ENCODE measurements around the gene PTPRD.

PTPRD gene

DNA sequence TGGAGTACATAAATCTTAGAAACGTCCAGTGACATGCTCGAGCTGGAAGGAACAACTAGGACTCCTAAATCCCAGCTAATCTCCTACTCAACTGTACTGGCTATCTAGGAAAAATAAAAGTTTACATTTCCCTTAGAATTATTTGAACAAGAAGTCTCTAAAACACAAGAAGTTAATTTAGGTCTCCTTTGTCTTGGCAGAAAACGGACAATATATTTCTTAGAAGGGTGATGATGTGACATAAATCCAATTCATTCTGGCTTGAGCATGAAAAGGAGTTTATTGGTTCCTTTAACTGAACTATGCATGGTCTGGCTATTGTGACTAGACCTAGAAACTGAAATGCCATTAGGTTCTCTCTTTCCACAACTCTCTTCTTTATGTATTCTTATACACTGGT lies 1571.0 kb downstream of the PTPRD start:
- no peak for TF ChIP-seq SIN3A (IDR thresholded peaks at IDR 0.05; ENCODE audit: borderline replicate concordance, insufficient read depth, low read length)
- no peak for TF ChIP-seq FOXP2 (optimal IDR thresholded peaks at IDR 0.05; ENCODE audit: borderline replicate concordance, extremely low read depth, extremely low read length, insufficient read depth)
- TF ChIP-seq, protein P1, sequence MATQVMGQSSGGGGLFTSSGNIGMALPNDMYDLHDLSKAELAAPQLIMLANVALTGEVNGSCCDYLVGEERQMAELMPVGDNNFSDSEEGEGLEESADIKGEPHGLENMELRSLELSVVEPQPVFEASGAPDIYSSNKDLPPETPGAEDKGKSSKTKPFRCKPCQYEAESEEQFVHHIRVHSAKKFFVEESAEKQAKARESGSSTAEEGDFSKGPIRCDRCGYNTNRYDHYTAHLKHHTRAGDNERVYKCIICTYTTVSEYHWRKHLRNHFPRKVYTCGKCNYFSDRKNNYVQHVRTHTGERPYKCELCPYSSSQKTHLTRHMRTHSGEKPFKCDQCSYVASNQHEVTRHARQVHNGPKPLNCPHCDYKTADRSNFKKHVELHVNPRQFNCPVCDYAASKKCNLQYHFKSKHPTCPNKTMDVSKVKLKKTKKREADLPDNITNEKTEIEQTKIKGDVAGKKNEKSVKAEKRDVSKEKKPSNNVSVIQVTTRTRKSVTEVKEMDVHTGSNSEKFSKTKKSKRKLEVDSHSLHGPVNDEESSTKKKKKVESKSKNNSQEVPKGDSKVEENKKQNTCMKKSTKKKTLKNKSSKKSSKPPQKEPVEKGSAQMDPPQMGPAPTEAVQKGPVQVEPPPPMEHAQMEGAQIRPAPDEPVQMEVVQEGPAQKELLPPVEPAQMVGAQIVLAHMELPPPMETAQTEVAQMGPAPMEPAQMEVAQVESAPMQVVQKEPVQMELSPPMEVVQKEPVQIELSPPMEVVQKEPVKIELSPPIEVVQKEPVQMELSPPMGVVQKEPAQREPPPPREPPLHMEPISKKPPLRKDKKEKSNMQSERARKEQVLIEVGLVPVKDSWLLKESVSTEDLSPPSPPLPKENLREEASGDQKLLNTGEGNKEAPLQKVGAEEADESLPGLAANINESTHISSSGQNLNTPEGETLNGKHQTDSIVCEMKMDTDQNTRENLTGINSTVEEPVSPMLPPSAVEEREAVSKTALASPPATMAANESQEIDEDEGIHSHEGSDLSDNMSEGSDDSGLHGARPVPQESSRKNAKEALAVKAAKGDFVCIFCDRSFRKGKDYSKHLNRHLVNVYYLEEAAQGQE (IDR thresholded peaks at IDR 0.05; ENCODE audit: insufficient read depth in 1 of 2, low read depth in 2 of 2, low read length in 2 of 2) = no peak

DNA sequence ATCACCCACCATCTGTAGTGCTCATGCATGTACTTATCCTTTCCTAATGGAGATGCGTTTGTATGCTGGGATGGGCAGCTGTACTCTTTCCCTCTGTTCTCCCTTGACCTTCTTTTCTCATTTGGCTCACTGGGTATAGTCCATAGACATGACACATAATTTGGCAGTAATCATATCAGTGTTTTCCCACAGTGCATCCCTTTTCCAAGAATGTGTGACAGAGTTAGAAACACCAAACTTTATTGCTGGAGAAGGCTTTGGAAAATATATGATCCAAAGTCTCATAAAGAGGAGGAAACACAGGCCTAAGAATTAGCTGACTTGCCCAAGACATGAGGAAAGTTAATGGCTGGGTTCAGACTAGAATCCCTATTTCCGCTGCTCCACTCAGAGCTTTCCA lies 1579.8 kb downstream of the PTPRD start:
- no peak for TF ChIP-seq POLR2AphosphoS5 (IDR thresholded peaks at IDR 0.05; ENCODE audit: low read depth, low read length)
- TF ChIP-seq, protein P1 (IDR thresholded peaks at IDR 0.05; ENCODE audit: insufficient read depth in 1 of 2, low read depth in 2 of 2, low read length in 2 of 2) = no peak
- no peak for TF ChIP-seq SIN3A (IDR thresholded peaks at IDR 0.05; ENCODE audit: borderline replicate concordance, insufficient read depth, low read length)
- TF ChIP-seq TAF1 (IDR thresholded peaks at IDR 0.05; ENCODE audit: borderline replicate concordance, insufficient read depth, low read length) = no peak
- TF ChIP-seq FOXP2 (optimal IDR thresholded peaks at IDR 0.05; ENCODE audit: borderline replicate concordance, extremely low read depth, extremely low read length, insufficient read depth) = no peak

- TF ChIP-seq SIN3A (IDR thresholded peaks at IDR 0.05; ENCODE audit: borderline replicate concordance, insufficient read depth, low read length) = no peak
These were observed 1596.2 kb downstream of the PTPRD start for GRCh38 chr9:9016597-9016996.

DNA sequence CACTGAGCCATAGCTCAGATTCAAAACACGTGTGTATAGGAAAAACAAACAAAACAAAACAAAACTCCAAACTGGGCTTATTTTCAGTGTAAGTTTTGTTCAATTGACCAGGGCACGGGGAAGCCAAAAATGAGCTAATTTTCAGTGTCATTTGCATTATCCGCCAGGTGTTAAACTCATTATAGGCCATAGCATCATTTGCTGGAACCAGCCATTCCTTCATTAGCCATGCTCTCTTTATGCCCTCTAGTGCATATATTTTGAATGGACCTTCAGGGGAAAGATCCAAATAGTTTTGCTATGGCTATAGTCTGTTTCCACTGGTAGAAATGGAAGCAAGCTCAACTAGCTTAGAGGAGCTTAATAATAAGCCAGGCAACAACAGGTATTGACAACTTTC lies 1608.0 kb downstream of the PTPRD start:
- no peak for TF ChIP-seq TAF1 (IDR thresholded peaks at IDR 0.05; ENCODE audit: borderline replicate concordance, insufficient read depth, low read length)
- TF ChIP-seq POLR2AphosphoS5 (IDR thresholded peaks at IDR 0.05; ENCODE audit: low read depth, low read length) = no peak
- TF ChIP-seq SIN3A (IDR thresholded peaks at IDR 0.05; ENCODE audit: borderline replicate concordance, insufficient read depth, low read length) = no peak
- TF ChIP-seq, protein P1 (IDR thresholded peaks at IDR 0.05; ENCODE audit: insufficient read depth in 1 of 2, low read depth in 2 of 2, low read length in 2 of 2) = no peak
- no peak for TF ChIP-seq FOXP2 (optimal IDR thresholded peaks at IDR 0.05; ENCODE audit: borderline replicate concordance, extremely low read depth, extremely low read length, insufficient read depth)

DNA sequence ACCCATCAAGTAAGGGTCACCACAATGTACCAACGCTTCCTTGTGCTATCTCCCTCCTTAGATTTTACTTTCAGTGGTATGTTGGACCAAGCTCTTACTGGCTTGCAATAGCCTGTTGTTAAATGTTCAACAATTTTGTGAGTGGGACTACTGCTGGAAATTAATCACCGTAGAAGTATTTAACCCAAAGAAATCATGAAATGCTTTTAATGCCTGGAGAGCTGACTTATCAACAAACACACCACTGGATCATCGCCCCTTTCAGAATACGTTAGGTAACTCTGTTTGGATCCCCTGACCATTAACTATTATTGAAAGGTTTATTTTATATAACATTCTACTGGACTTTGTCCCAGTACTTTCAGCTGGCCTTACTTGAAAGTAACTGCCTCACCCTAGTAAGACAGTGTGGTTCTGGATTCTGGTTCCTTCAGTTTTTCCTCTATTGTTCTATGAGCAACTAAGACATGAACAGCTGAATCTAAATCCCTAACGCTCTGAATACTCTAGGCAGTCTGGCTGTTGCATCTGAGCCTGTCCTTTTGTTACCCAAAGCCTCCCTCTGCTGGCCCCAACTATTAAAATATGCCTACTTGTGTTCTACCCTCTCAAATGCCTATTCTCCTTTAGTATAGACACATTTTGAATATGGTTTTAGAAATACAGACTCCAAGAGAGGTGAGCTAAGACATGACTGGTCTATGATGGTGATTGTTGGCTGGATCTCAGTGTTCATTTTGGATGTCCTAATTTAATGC lies 1609.8 kb downstream of the PTPRD start:
- TF ChIP-seq, protein P1 (IDR thresholded peaks at IDR 0.05; ENCODE audit: insufficient read depth in 1 of 2, low read depth in 2 of 2, low read length in 2 of 2) = no peak
- no peak for TF ChIP-seq SIN3A (IDR thresholded peaks at IDR 0.05; ENCODE audit: borderline replicate concordance, insufficient read depth, low read length)
- TF ChIP-seq TAF1 (IDR thresholded peaks at IDR 0.05; ENCODE audit: borderline replicate concordance, insufficient read depth, low read length) = no peak
- TF ChIP-seq FOXP2 (optimal IDR thresholded peaks at IDR 0.05; ENCODE audit: borderline replicate concordance, extremely low read depth, extremely low read length, insufficient read depth) = no peak
- no peak for TF ChIP-seq POLR2AphosphoS5 (IDR thresholded peaks at IDR 0.05; ENCODE audit: low read depth, low read length)

Data from PFSK-1 (cell line).